Measurements from ENCODE around the gene ITSN2. TPM values are rescaled to one million over a fixed set of nuclear protein-coding genes. Genes with fewer than 3 reads are reported as not detected.

ITSN2 gene
- total RNA-seq, 1 experiment from 2014 or later: 26.5 TPM

DNA sequence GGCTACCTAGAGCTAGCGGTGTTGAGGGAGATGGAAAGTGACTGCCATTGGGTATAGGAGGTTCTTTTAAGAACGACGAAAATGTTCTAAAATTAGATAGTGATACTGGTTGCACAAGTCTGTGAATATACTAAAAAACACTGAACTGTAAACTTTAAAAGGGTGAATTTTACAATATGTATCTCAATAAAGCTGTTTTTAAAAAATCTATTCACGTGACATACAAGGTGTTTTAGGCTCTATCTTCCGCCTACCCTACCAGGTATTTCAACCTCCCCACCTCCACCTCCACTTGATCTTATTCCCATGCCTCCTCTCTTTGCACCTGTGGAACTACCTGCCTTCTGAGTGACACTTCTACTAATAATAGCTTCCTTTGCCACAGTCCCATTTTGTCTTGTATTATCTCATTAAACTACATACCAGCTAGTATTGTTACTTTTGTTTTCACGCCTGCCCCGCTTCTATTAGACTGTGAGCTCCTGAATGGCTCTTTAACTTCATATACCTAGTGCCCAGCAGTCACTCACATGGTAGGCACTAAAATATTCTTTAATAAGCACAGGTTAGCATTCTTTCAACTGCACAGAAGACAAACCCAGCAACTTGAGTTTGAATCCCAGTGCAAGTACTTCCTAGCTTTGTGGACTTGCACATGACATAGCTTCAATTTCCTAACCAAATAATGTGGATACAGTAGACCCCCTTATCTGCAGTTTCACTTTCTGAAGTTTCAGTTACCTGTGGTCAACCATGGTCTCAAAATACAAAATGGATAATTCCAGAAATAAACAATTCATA, 9.3 kb downstream of the ITSN2 start:
- ChIA-PET POLR2A (interaction anchor here (1.0 kb wide), 1 partner anchor 9 kb away, joined by 3 read pairs; the partner anchor contains the start of gene ITSN2), CTCF (no interaction called here), RAD21 (ENCODE audit: low non-redundant PET in 1 of 2, low total read pairs in 2 of 2, uncharacterized antibody in 2 of 2, unreplicated experiment in 2 of 2) (no interaction called here)
- intact Hi-C loops (cut with micrococcal nuclease): no loop called here
- Histone ChIP-seq H3K4me3 (replicated peaks in 1 of 2; ENCODE audit: low read depth in 1 of 2, low read length in 2 of 2) (no peak overlapping the region), H3K9ac (ENCODE audit: low read length) (no peak overlapping the region), H3K4me1 (ENCODE audit: control insufficient read depth in 1 of 2, insufficient read depth in 2 of 2, low read length in 2 of 2) (no peaks in the 10 kb centered on the region), H4K20me1 (ENCODE audit: insufficient read depth) (no peaks in the 10 kb centered on the region), H3K27ac (ENCODE audit: low read depth, low read length) (no peak overlapping the region), H3K4me2 (ENCODE audit: low read length) (no peak overlapping the region), H3K27me3 (ENCODE audit: insufficient read depth, low read length) (no peaks in the 10 kb centered on the region), H3K9me2 (ENCODE audit: insufficient read depth) (no peaks in the 10 kb centered on the region), H2AFZ (ENCODE audit: low read depth, low read length, poor library complexity, severe bottlenecking) (no peak overlapping the region), H3K79me2 (ENCODE audit: insufficient read depth, low read length) (peaks cover 62% of the 10 kb centered on the region), H3K36me3 (ENCODE audit: control insufficient read depth in 1 of 2, insufficient read depth in 2 of 2, low read length in 2 of 2) (no peaks in the 10 kb centered on the region), H3K9me3 (ENCODE audit: control insufficient read depth in 1 of 2, insufficient read depth in 1 of 2, low read depth in 1 of 2, low read length in 2 of 2) (no peaks in the 10 kb centered on the region)
- no peak for ATAC-seq
- DNase-seq (ENCODE audit: low read depth, low spot score): no peak
- TF ChIP-seq SRF (IDR thresholded peaks at IDR 0.05; ENCODE audit: low read depth): no peak
- no peak for TF ChIP-seq YY1 (IDR thresholded peaks at IDR 0.05; ENCODE audit: extremely low read depth, insufficient replicate concordance, low read depth, low read length)
- no peak for TF ChIP-seq EZH2 (IDR thresholded peaks at IDR 0.05)
- no peak for TF ChIP-seq RAD21 (IDR thresholded peaks at IDR 0.05; ENCODE audit: low read depth)
- TF ChIP-seq POLR2A (IDR thresholded peaks at IDR 0.05; ENCODE audit: borderline replicate concordance, extremely low read depth, insufficient read depth, insufficient read length): no peak
- no peak for TF ChIP-seq ZNF274 (IDR thresholded peaks at IDR 0.05; ENCODE audit: low read depth, low read length)
- no peak for TF ChIP-seq POLR2AphosphoS5 (IDR thresholded peaks at IDR 0.05; ENCODE audit: low read depth, low read length)
- no peak for TF ChIP-seq JUND (IDR thresholded peaks at IDR 0.05)
- BruUV-seq (replicated peaks): no TSS peak

DNA sequence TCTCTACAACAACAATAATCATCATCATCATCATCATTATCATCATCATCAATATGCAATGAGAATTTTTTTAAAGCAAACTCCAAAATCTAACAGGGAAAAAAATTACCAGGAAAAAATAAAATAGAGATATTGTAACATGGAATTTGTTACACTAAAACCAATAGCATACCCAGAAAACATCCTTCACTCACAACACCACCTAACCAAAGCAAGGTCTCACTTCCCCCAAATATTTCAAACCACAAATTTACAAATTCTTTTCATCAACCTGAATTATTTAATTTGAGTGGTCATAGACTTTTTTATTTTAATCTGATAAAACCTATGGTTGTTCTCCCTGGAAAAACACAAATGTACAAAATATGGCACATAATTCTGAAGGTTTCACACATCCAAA, 11.2 kb downstream of the ITSN2 start:
- no peak overlapping the region for H3K4me2 ChIP-seq (ENCODE audit: low read length)
- no peaks in the 10 kb centered on the region for H3K36me3 ChIP-seq (ENCODE audit: control insufficient read depth in 1 of 2, insufficient read depth in 2 of 2, low read length in 2 of 2)
- no peaks in the 10 kb centered on the region for H3K9me2 ChIP-seq (ENCODE audit: insufficient read depth)
- intact Hi-C loops (cut with micrococcal nuclease): no loop called here
- H3K9me3 ChIP-seq (ENCODE audit: control insufficient read depth in 1 of 2, insufficient read depth in 1 of 2, low read depth in 1 of 2, low read length in 2 of 2): no peaks in the 10 kb centered on the region
- H3K4me3 ChIP-seq (replicated peaks in 1 of 2; ENCODE audit: low read depth in 1 of 2, low read length in 2 of 2): no peak overlapping the region
- H4K20me1 ChIP-seq (ENCODE audit: insufficient read depth): no peaks in the 10 kb centered on the region
- CTCF ChIA-PET: no interaction called here
- DNase-seq (ENCODE audit: low read depth, low spot score) (no peak), ATAC-seq (no peak)
- POLR2A ChIA-PET: no interaction called here
- no peak overlapping the region for H3K9ac ChIP-seq (ENCODE audit: low read length)
- H3K79me2 ChIP-seq (ENCODE audit: insufficient read depth, low read length): peaks cover 65% of the 10 kb centered on the region
- H3K27ac ChIP-seq (ENCODE audit: low read depth, low read length): no peak overlapping the region
- no peaks in the 10 kb centered on the region for H3K27me3 ChIP-seq (ENCODE audit: insufficient read depth, low read length)
- H2AFZ ChIP-seq (ENCODE audit: low read depth, low read length, poor library complexity, severe bottlenecking): no peak overlapping the region
- no TSS peak for BruUV-seq (replicated peaks)
- RAD21 ChIA-PET (ENCODE audit: low non-redundant PET in 1 of 2, low total read pairs in 2 of 2, uncharacterized antibody in 2 of 2, unreplicated experiment in 2 of 2): no interaction called here
- no peaks in the 10 kb centered on the region for H3K4me1 ChIP-seq (ENCODE audit: control insufficient read depth in 1 of 2, insufficient read depth in 2 of 2, low read length in 2 of 2)
- TF ChIP-seq ZNF274 (IDR thresholded peaks at IDR 0.05; ENCODE audit: low read depth, low read length) (no peak), EZH2 (IDR thresholded peaks at IDR 0.05) (no peak), EZH2phosphoT487 (IDR thresholded peaks at IDR 0.05; ENCODE audit: borderline replicate concordance) (no peak), ELF1 (IDR thresholded peaks at IDR 0.05; ENCODE audit: borderline replicate concordance, low read depth) (no peak), SRF (IDR thresholded peaks at IDR 0.05; ENCODE audit: low read depth) (no peak), MAX (IDR thresholded peaks at IDR 0.05) (no peak), TCF7L2 (IDR thresholded peaks at IDR 0.05; ENCODE audit: borderline replicate concordance, extremely low read depth, insufficient read depth, insufficient read length) (no peak), POLR2A (IDR thresholded peaks at IDR 0.05; ENCODE audit: borderline replicate concordance, extremely low read depth, insufficient read depth, insufficient read length) (no peak)
- TF ChIP-seq, protein P1, sequence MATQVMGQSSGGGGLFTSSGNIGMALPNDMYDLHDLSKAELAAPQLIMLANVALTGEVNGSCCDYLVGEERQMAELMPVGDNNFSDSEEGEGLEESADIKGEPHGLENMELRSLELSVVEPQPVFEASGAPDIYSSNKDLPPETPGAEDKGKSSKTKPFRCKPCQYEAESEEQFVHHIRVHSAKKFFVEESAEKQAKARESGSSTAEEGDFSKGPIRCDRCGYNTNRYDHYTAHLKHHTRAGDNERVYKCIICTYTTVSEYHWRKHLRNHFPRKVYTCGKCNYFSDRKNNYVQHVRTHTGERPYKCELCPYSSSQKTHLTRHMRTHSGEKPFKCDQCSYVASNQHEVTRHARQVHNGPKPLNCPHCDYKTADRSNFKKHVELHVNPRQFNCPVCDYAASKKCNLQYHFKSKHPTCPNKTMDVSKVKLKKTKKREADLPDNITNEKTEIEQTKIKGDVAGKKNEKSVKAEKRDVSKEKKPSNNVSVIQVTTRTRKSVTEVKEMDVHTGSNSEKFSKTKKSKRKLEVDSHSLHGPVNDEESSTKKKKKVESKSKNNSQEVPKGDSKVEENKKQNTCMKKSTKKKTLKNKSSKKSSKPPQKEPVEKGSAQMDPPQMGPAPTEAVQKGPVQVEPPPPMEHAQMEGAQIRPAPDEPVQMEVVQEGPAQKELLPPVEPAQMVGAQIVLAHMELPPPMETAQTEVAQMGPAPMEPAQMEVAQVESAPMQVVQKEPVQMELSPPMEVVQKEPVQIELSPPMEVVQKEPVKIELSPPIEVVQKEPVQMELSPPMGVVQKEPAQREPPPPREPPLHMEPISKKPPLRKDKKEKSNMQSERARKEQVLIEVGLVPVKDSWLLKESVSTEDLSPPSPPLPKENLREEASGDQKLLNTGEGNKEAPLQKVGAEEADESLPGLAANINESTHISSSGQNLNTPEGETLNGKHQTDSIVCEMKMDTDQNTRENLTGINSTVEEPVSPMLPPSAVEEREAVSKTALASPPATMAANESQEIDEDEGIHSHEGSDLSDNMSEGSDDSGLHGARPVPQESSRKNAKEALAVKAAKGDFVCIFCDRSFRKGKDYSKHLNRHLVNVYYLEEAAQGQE (IDR thresholded peaks at IDR 0.05; ENCODE audit: low read depth): no peak

Data from HCT116 (cell line).